Measurements from ENCODE around the gene MRC2. TPM values are rescaled to one million over a fixed set of nuclear protein-coding genes. Genes with fewer than 3 reads are reported as not detected.

The MRC2 gene
- total RNA-seq, 2 donors from 2014 or later, result 184 to 242 TPM

- DNase-seq (ENCODE audit: low spot score) (no peak), ATAC-seq (ENCODE audit: insufficient number of reproducible peaks, low FRiP score, low read depth) (no peak)
- H3K4me1 ChIP-seq (ENCODE audit: control insufficient read depth in 1 of 2, low read depth in 2 of 2), result no peaks in the 10 kb centered on the region
- H3K4me3 ChIP-seq, result no peak overlapping the region
- H3K9me3 ChIP-seq, result no peaks in the 10 kb centered on the region
- peaks cover 16% of the 10 kb centered on the region for H3K36me3 ChIP-seq
- no peaks in the 10 kb centered on the region for H3K27me3 ChIP-seq (replicated peaks; ENCODE audit: insufficient read depth)
- H3K27ac ChIP-seq, result no peak overlapping the region
- no peak for TF ChIP-seq CTCF (IDR thresholded peaks at IDR 0.05)
Measured at GRCh38 chr17:62596662-62597061, 30.8 kb upstream of the MRC2 start.

- Histone ChIP-seq H3K27me3 (replicated peaks; ENCODE audit: insufficient read depth) (no peaks in the 10 kb centered on the region), H3K4me3 (no peak overlapping the region), H3K4me1 (ENCODE audit: control insufficient read depth in 1 of 2, low read depth in 2 of 2) (no peaks in the 10 kb centered on the region), H3K9me3 (no peaks in the 10 kb centered on the region), H3K27ac (no peak overlapping the region), H3K36me3 (peaks cover 16% of the 10 kb centered on the region)
- TF ChIP-seq CTCF (IDR thresholded peaks at IDR 0.05), result no peak
- DNase-seq (ENCODE audit: low spot score), result no peak
- ATAC-seq (ENCODE audit: insufficient number of reproducible peaks, low FRiP score, low read depth), result no peak
Measured at GRCh38 chr17:62597150-62597549, 30.3 kb upstream of the MRC2 start.

GRCh38 chr17:62597920-62598319 lies 29.6 kb upstream of the MRC2 start:
- no peak overlapping the region for H3K4me3 ChIP-seq
- TF ChIP-seq CTCF (IDR thresholded peaks at IDR 0.05), result no peak
- H3K4me1 ChIP-seq (ENCODE audit: control insufficient read depth in 1 of 2, low read depth in 2 of 2), result no peaks in the 10 kb centered on the region
- H3K36me3 ChIP-seq, result peaks cover 19% of the 10 kb centered on the region
- no peaks in the 10 kb centered on the region for H3K9me3 ChIP-seq
- H3K27ac ChIP-seq, result no peak overlapping the region
- H3K27me3 ChIP-seq (replicated peaks; ENCODE audit: insufficient read depth), result no peaks in the 10 kb centered on the region
- DNase-seq (ENCODE audit: low spot score), result no peak
- no peak for ATAC-seq (ENCODE audit: insufficient number of reproducible peaks, low FRiP score, low read depth)

- no peaks in the 10 kb centered on the region for H3K4me1 ChIP-seq (ENCODE audit: control insufficient read depth in 1 of 2, low read depth in 2 of 2)
- DNase-seq (ENCODE audit: low spot score) (no peak), ATAC-seq (ENCODE audit: insufficient number of reproducible peaks, low FRiP score, low read depth) (no peak)
- H3K27ac ChIP-seq, result no peak overlapping the region
- no peak for TF ChIP-seq CTCF (IDR thresholded peaks at IDR 0.05)
- no peaks in the 10 kb centered on the region for H3K9me3 ChIP-seq
- no peaks in the 10 kb centered on the region for H3K27me3 ChIP-seq (replicated peaks; ENCODE audit: insufficient read depth)
- no peak overlapping the region for H3K4me3 ChIP-seq
- peaks cover 19% of the 10 kb centered on the region for H3K36me3 ChIP-seq
Measured at GRCh38 chr17:62599964-62600657, 27.4 kb upstream of the MRC2 start.

GRCh38 chr17:62600805-62601204 lies 26.7 kb upstream of the MRC2 start:
- H3K9me3 ChIP-seq, result no peaks in the 10 kb centered on the region
- no peak overlapping the region for H3K27ac ChIP-seq
- no peaks in the 10 kb centered on the region for H3K27me3 ChIP-seq (replicated peaks; ENCODE audit: insufficient read depth)
- no peak for ATAC-seq (ENCODE audit: insufficient number of reproducible peaks, low FRiP score, low read depth)
- no peak overlapping the region for H3K4me3 ChIP-seq
- no peaks in the 10 kb centered on the region for H3K4me1 ChIP-seq (ENCODE audit: control insufficient read depth in 1 of 2, low read depth in 2 of 2)
- no peak for TF ChIP-seq CTCF (IDR thresholded peaks at IDR 0.05)
- H3K36me3 ChIP-seq, result peaks cover 19% of the 10 kb centered on the region
- DNase-seq (ENCODE audit: low spot score), result no peak

Measured in thoracic aorta (tissue), 2 donors.